GM12875 (cell line): ENCODE measurements around the gene KRTAP8-1.

ENCODE experiments used
- H3K4me3 ChIP-seq: one replicate; pipeline ENCODE4 v1.5.1; 2011; ENCODE audit warnings: low read depth, low read length, control low read depth
- CTCF ChIP-seq: IDR thresholded peaks from 2 replicates; pipeline ENCODE4 v1.5.1; 2011; ENCODE audit warnings: low read depth, mild to moderate bottlenecking, control low read depth, inconsistent platforms, low read length, moderate library complexity, borderline replicate concordance; ENCODE audit not compliant: insufficient read depth

Gene KRTAP8-1, protein sequence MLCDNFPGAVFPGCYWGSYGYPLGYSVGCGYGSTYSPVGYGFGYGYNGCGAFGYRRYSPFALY

DNA sequence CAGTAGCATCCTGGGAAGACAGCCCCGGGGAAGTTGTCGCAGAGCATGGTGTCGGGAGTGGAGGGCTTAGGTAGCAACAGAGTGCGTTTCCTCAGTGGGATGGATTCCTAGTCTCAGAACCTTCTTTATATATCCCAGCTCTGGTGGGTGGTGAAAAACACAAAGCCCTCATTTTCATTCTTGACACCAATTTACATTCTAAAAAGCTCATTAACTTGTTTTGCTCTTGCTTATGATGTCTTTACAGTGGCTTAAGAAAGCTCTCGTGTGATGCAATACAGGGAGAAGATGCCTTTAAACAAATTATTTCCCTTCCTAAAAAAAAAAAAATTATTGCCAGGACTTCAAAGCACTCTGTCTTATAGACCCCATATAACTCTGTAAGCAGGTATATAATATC lies at the start of gene KRTAP8-1:
Gene KRTAP8-1, minus strand, starts transcription at position 101 of the 400 bp plus-strand sequence. Its CDS starts 54 bp downstream, at position 47.
- H3K4me3 ChIP-seq: no peak within 1 kb of the TSS

GRCh38 chr21:30847627-30848500 lies 34.8 kb upstream of the KRTAP8-1 start:
- TF ChIP-seq CTCF: no peak
- no peak overlapping the region for H3K4me3 ChIP-seq

More for the DNA sequence above, at the start of gene KRTAP8-1:
- TF ChIP-seq CTCF: no peak

DNA sequence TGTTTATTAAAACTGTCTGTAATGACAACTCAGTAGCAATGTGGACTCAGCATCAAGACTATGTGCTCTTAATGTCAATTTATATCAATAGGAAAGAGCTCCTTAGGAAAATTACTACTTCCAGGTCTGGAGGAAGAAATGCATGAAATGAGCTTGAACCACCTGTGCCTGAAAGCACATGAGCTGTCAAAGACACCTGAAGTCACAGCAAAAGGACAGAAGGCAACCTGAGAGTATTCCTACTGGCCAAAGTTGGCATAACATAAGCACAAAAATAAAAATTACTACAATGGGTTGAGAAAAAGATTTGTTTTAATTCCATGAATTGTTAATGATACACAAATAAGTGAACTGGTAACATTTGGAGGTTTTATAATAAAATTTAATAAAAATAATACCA lies 29.9 kb upstream of the KRTAP8-1 start:
- no peak overlapping the region for H3K4me3 ChIP-seq
- no peak for TF ChIP-seq CTCF

DNA sequence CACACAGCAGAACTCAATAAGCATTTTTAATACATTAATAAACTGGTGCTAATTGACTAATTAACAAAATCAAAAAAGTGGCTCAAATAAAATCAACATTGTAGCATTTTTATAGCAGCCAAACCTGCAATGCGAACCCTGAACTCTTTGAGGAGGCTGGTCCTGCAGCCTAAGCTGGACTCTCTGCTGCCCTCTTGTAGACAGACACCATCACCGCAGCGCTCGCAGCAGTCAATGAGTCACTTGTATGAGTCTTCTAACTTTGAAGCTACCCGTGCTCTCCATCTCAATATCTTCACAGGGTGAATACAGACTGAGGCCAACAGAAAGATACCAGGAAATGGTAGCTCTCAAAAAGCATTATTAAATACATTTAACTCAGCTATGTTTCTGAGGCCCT lies 26.2 kb upstream of the KRTAP8-1 start:
- H3K4me3 ChIP-seq: no peak overlapping the region
- peak; percentile 57; the same call in 1 of the 2 replicates for TF ChIP-seq CTCF

GRCh38 chr21:30838536-30838935 lies 25.5 kb upstream of the KRTAP8-1 start:
- TF ChIP-seq CTCF: no peak
- no peak overlapping the region for H3K4me3 ChIP-seq

DNA sequence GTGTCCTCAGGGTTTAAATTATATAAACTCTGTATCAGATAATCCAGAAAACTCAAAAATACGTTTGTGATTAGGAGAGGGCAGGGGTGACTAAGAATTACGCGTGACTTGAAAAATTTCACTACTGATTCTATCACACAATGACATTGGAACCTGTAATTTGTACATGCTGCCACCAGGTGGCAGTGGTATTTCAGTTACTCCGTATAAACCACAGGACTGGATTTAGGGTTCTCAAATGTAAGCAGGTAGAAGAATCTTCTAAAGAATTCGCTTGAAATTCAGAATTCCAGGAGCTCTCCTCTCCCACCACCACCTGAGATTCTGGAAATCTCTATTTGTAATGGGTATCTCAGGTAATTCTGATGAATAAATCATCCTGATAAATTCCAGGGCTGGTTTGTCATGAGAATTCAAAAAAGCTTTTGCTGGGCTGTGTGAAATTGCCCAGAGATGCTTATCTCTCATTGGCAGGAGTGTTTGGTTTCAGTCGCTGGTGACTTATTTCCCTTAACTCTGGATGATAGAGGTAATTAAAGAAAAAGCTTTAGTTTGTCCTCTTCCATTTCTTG lies 18.2 kb upstream of the KRTAP8-1 start:
- H3K4me3 ChIP-seq: no peak overlapping the region
- peak; percentile 49; the same call in 1 of the 2 replicates for TF ChIP-seq CTCF
